KOPT-K1 (cell line): ENCODE results near the gene PREPL.
"Not testable (repeated sequence)": the region's sequence is repeated elsewhere in the genome, so short reads cannot be mapped to it uniquely, and the experiment has no call there.

ENCODE experiments used
- H3K27ac ChIP-seq: fragments of 200-600 bp; sonication (generic); 2 replicates; pipeline ENCODE4 v1.5.1; 2016; ENCODE audit warnings: antibody characterized with exemption, mild to moderate bottlenecking, low read depth, low read length; ENCODE audit not compliant: poor library complexity, severe bottlenecking
- H3K36me3 ChIP-seq: fragments of 200-600 bp; sonication (generic); 2 replicates; pipeline ENCODE4 v1.5.1; 2017; ENCODE audit warnings: antibody characterized with exemption, mild to moderate bottlenecking, low read length, moderate library complexity; ENCODE audit not compliant: insufficient read depth
- H3K9me3 ChIP-seq: fragments of 200-600 bp; sonication (generic); 2 replicates; pipeline ENCODE4 v1.5.1; 2017; ENCODE audit warnings: antibody characterized with exemption, low read length, mild to moderate bottlenecking; ENCODE audit not compliant: insufficient read depth, poor library complexity, severe bottlenecking

The PREPL gene

GRCh38 chr2:44325897-44326296 lies 35.4 kb downstream of the PREPL start:
- Histone ChIP-seq H3K36me3 (peaks cover 49% of the 10 kb centered on the region), H3K27ac (no peak overlapping the region), H3K9me3 (no peaks in the 10 kb centered on the region)

GRCh38 chr2:44324971-44325426 lies 36.3 kb downstream of the PREPL start:
- no peaks in the 10 kb centered on the region for H3K9me3 ChIP-seq
- no peak overlapping the region for H3K27ac ChIP-seq
- H3K36me3 ChIP-seq = peaks cover 58% of the 10 kb centered on the region

GRCh38 chr2:44321360-44321759 lies 39.9 kb downstream of the PREPL start:
- Histone ChIP-seq H3K27ac (no peak overlapping the region), H3K36me3 (peaks cover 56% of the 10 kb centered on the region), H3K9me3 (no peaks in the 10 kb centered on the region)

- no peak overlapping the region for H3K27ac ChIP-seq
- H3K9me3 ChIP-seq = no peaks in the 10 kb centered on the region
- H3K36me3 ChIP-seq = peaks cover 53% of the 10 kb centered on the region
These were observed 40.5 kb downstream of the PREPL start for GRCh38 chr2:44320832-44321231.

- H3K27ac ChIP-seq = no peak overlapping the region
- peaks cover 27% of the 10 kb centered on the region for H3K36me3 ChIP-seq
- H3K9me3 ChIP-seq = peaks cover 9% of the 10 kb centered on the region
These were observed 45.3 kb downstream of the PREPL start for GRCh38 chr2:44315945-44316344.

GRCh38 chr2:44314362-44314761 lies 46.9 kb downstream of the PREPL start:
- Histone ChIP-seq H3K36me3 (peaks cover 12% of the 10 kb centered on the region), H3K27ac (no peak overlapping the region), H3K9me3 (peaks cover 24% of the 10 kb centered on the region)

GRCh38 chr2:44310287-44310686 lies 51.0 kb downstream of the PREPL start:
- Histone ChIP-seq H3K27ac (no peak overlapping the region), H3K9me3 (peaks cover 25% of the 10 kb centered on the region), H3K36me3 (peaks cover 5% of the 10 kb centered on the region; the same call in 1 of the 2 replicates)

GRCh38 chr2:44305882-44306281 lies 55.4 kb downstream of the PREPL start:
- Histone ChIP-seq H3K27ac (no peak overlapping the region), H3K9me3 (peaks cover 15% of the 10 kb centered on the region), H3K36me3 (no peaks in the 10 kb centered on the region)

GRCh38 chr2:44304258-44304657 lies 57.0 kb downstream of the PREPL start:
- Histone ChIP-seq H3K9me3 (no peaks in the 10 kb centered on the region), H3K27ac (no peak overlapping the region), H3K36me3 (no peaks in the 10 kb centered on the region)

- H3K9me3 ChIP-seq, H3K36me3 ChIP-seq, H3K27ac ChIP-seq: not testable (repeated sequence)
These were observed 57.5 kb downstream of the PREPL start for GRCh38 chr2:44303766-44304165.

GRCh38 chr2:44301111-44301510 lies 60.2 kb downstream of the PREPL start:
- Histone ChIP-seq H3K9me3 (no peaks in the 10 kb centered on the region), H3K36me3 (no peaks in the 10 kb centered on the region), H3K27ac (no peak overlapping the region)

GRCh38 chr2:44299635-44300034 lies 61.7 kb downstream of the PREPL start:
- no peaks in the 10 kb centered on the region for H3K9me3 ChIP-seq
- no peaks in the 10 kb centered on the region for H3K36me3 ChIP-seq
- no peak overlapping the region for H3K27ac ChIP-seq

GRCh38 chr2:44297431-44297830 lies 63.9 kb downstream of the PREPL start:
- no peaks in the 10 kb centered on the region for H3K9me3 ChIP-seq
- H3K36me3 ChIP-seq = no peaks in the 10 kb centered on the region
- no peak overlapping the region for H3K27ac ChIP-seq

GRCh38 chr2:44296653-44297052 lies 64.6 kb downstream of the PREPL start:
- Histone ChIP-seq H3K27ac (no peak overlapping the region), H3K9me3 (no peaks in the 10 kb centered on the region), H3K36me3 (no peaks in the 10 kb centered on the region)

GRCh38 chr2:44295633-44296359 lies 65.5 kb downstream of the PREPL start:
- Histone ChIP-seq H3K9me3 (no peaks in the 10 kb centered on the region), H3K27ac (no peak overlapping the region), H3K36me3 (no peaks in the 10 kb centered on the region)

- Histone ChIP-seq H3K36me3 (no peaks in the 10 kb centered on the region), H3K27ac (no peak overlapping the region), H3K9me3 (no peaks in the 10 kb centered on the region)
These were observed 66.2 kb downstream of the PREPL start for GRCh38 chr2:44295113-44295512.
